Calu3 (cell line): ENCODE measurements around the gene XRCC4. TPM values are rescaled to one million over a fixed set of nuclear protein-coding genes. Genes with fewer than 3 reads are reported as not detected.

Experiments
- BruUV-seq: library from RNA; stranded (reverse); fragments of 400-500 nt; replicated peaks from 2 replicates; lab custom pipeline; 2021; lab: Mats Ljungman, UMichigan
- CTCF ChIA-PET: fragments of 300-600 bp; sonication (Branson Sonifier 250); formaldehyde crosslinking; loops from one replicate; lab custom pipeline; 2022; ENCODE audit warnings: antibody characterized with exemption; lab: Charles Lee
- DNase-seq: peaks from one replicate; pipeline ENCODE4 v3.0.0; 2022
- H3K27ac Mint-ChIP-seq: one replicate; pipeline ENCODE4 v1.8.0; 2022; ENCODE audit warnings: mixed read lengths; ENCODE audit not compliant: unreplicated experiment
- H3K27me3 Mint-ChIP-seq: one replicate; pipeline ENCODE4 v1.8.0; 2022; ENCODE audit warnings: mixed read lengths; ENCODE audit not compliant: unreplicated experiment
- H3K36me3 Mint-ChIP-seq: one replicate; pipeline ENCODE4 v1.8.0; 2022; ENCODE audit warnings: mild to moderate bottlenecking, moderate library complexity, mixed read lengths; ENCODE audit not compliant: insufficient read depth, unreplicated experiment
- H3K4me1 Mint-ChIP-seq: one replicate; pipeline ENCODE4 v1.8.0; 2022; ENCODE audit warnings: mild to moderate bottlenecking, low read depth, mixed read lengths; ENCODE audit not compliant: unreplicated experiment
- H3K4me3 Mint-ChIP-seq: one replicate; pipeline ENCODE4 v1.8.0; 2022; ENCODE audit warnings: mild to moderate bottlenecking, low read depth, moderate library complexity, mixed read lengths; ENCODE audit not compliant: unreplicated experiment
- H3K9me3 Mint-ChIP-seq: one replicate; pipeline ENCODE4 v1.8.0; 2022; ENCODE audit warnings: low read depth, mixed read lengths; ENCODE audit not compliant: unreplicated experiment
- CTCF ChIP-seq: fragments of 200-600 bp; IDR thresholded peaks from one replicate; pipeline ENCODE4 v1.8.0; 2022; ENCODE audit warnings: antibody characterized with exemption; ENCODE audit not compliant: unreplicated experiment
- intact Hi-C: fragments of 100-400 bp; cut with micrococcal nuclease; formaldehyde crosslinking; loops from one replicate; pipeline ENCODE4 v1.10.0; 2022; ENCODE audit not compliant: unreplicated experiment
- total RNA-seq: library from RNA; stranded (reverse); gene quantifications from 2 replicates; pipeline ENCODE4 v1.2.3, GENCODE V29; 2022

XRCC4 gene
- total RNA-seq, 1 experiment from 2014 or later = 25.5 TPM

DNA sequence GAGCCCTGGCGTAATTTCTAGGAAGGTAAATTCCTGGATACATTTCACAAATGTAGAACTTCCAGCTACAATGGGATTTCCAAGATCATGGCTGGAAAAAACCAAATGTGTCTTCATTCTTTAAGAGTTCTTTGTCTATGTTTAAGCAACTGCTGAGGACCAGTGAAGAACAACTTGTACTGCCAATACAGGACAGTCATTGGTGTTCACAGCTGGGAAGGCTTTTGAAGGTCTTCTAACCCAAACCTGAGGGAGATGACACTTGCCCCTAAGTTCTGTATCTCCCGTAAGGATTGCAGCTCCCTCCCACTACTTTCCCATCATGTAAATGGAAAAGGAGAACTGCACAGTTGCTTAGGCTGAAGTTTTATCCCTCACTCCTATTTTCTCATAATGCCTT lies 28.5 kb upstream of the XRCC4 start:
- peaks cover 3% of the 10 kb centered on the region for H3K4me1 Mint-ChIP-seq
- DNase-seq = no peak
- CTCF ChIA-PET = no interaction called here
- no peaks in the 10 kb centered on the region for H3K27me3 Mint-ChIP-seq
- peaks cover 1% of the 10 kb centered on the region for H3K36me3 Mint-ChIP-seq
- H3K4me3 Mint-ChIP-seq = no peak overlapping the region
- intact Hi-C loops = no loop called here
- TF ChIP-seq CTCF = no peak
- H3K27ac Mint-ChIP-seq = no peak overlapping the region
- no TSS peak for BruUV-seq
- H3K9me3 Mint-ChIP-seq = no peaks in the 10 kb centered on the region

DNA sequence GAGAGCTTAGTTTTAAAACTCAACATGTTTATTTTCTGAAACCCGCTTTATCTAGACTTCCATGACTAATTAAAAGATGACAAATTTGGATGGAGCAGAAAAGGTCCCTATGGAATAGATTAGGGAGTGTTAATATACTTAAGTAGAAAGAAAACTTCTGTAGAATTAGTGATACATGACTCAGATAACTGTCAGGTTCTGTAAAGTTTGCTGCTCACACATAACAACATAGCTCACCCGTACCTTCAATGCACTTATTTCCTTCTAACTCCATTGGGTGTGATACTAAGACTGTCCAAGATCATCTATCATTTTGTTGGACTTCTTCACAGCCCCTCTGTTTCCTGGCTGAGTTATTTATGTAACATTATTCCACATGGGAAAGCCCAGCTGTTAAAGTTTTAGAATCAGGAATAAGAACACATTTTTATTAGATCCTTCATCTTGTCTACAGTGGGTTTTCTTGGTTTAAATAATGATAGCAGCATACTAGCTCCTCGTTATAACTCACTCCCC lies 27.9 kb upstream of the XRCC4 start:
- DNase-seq = no peak
- Mint-ChIP-seq H3K36me3 (peaks cover 7% of the 10 kb centered on the region), H3K4me3 (no peak overlapping the region), H3K27ac (no peak overlapping the region), H3K9me3 (no peaks in the 10 kb centered on the region), H3K27me3 (no peaks in the 10 kb centered on the region), H3K4me1 (no peaks in the 10 kb centered on the region)
- TF ChIP-seq CTCF = no peak
- intact Hi-C loops = no loop called here
- no TSS peak for BruUV-seq
- CTCF ChIA-PET = interaction anchor here (0.8 kb wide), 1 partner anchor 43 kb away, joined by 3 read pairs; no protein-coding TSS in a partner anchor

- Mint-ChIP-seq H3K4me3 (no peak overlapping the region), H3K27ac (peak overlapping the region; percentile 9), H3K36me3 (peaks cover 18% of the 10 kb centered on the region), H3K27me3 (no peaks in the 10 kb centered on the region), H3K4me1 (no peaks in the 10 kb centered on the region), H3K9me3 (no peaks in the 10 kb centered on the region)
- CTCF ChIA-PET = no interaction called here
- no TSS peak for BruUV-seq
- no peak for DNase-seq
- no peak for TF ChIP-seq CTCF
- intact Hi-C loops = no loop called here
Observed at GRCh38 chr5:83050723-83051340, 26.5 kb upstream of the XRCC4 start.

GRCh38 chr5:83055166-83055565 lies 22.2 kb upstream of the XRCC4 start:
- TF ChIP-seq CTCF = no peak
- Mint-ChIP-seq H3K4me3 (no peak overlapping the region), H3K36me3 (peaks cover 42% of the 10 kb centered on the region), H3K4me1 (peaks cover 10% of the 10 kb centered on the region), H3K27me3 (no peaks in the 10 kb centered on the region), H3K9me3 (no peaks in the 10 kb centered on the region), H3K27ac (no peak overlapping the region)
- no TSS peak for BruUV-seq
- intact Hi-C loops = no loop called here
- CTCF ChIA-PET = no interaction called here
- DNase-seq = no peak
